A549 (cell line): Measurements from ENCODE around the gene CAND2.

Experiments used
- CHD2 ChIP-seq: fragments of 150-350 bp; IDR thresholded peaks from 2 replicates; pipeline ENCODE4 v1.6.1; 2014; ENCODE audit warnings: low read length; ENCODE audit not compliant: partially characterized antibody
- CTCF ChIP-seq: fragments of >200 bp; sonication (Bioruptor Twin); formaldehyde crosslinking; IDR thresholded peaks from 3 replicates; pipeline ENCODE4 v1.5.1; 2016
- EP300 ChIP-seq, 2 experiments: fragments of >200 bp; sonication (Bioruptor Twin); formaldehyde crosslinking; IDR thresholded peaks; 2 replicates in 1 of 2; 3 replicates in 1 of 2; pipeline ENCODE4 v1.6.1; 2016 to 2017
- ESRRA ChIP-seq: fragments of 150-350 bp; IDR thresholded peaks from 2 replicates; pipeline ENCODE4 v1.6.1; 2014; ENCODE audit warnings: mild to moderate bottlenecking, low read length, borderline replicate concordance
- HOXA7 ChIP-seq: fragments of 250-450 bp; sonication (Bioruptor Pico); IDR thresholded peaks from 2 replicates; pipeline ENCODE4 v1.5.0; 2020; ENCODE audit warnings: mild to moderate bottlenecking, moderate library complexity
- HOXB13 ChIP-seq: fragments of 250-450 bp; sonication (Bioruptor Pico); IDR thresholded peaks from 2 replicates; pipeline ENCODE4 v1.5.0; 2020; ENCODE audit warnings: low read depth, mild to moderate bottlenecking, moderate library complexity
- KDM1A ChIP-seq: fragments of 200-600 bp; sonication (generic); IDR thresholded peaks from 2 replicates; pipeline ENCODE4 v1.6.1; 2016; ENCODE audit warnings: low read depth, mild to moderate bottlenecking
- MAFK ChIP-seq: fragments of 450-650 bp; IDR thresholded peaks from 2 replicates; pipeline ENCODE4 v1.6.1; 2014; ENCODE audit not compliant: partially characterized antibody
- NFE2L2 ChIP-seq: fragments of 150-350 bp; conservative IDR thresholded peaks from 2 replicates; pipeline ENCODE4 v1.6.1; 2014; ENCODE audit warnings: low read length
- POLR2A ChIP-seq: IDR thresholded peaks from 2 replicates; pipeline ENCODE4 v1.6.1; 2012; ENCODE audit warnings: mild to moderate bottlenecking, low read length
- RFX5 ChIP-seq: fragments of 450-650 bp; IDR thresholded peaks from 2 replicates; pipeline ENCODE4 v1.7.1; 2014; ENCODE audit warnings: antibody characterized with exemption, mild to moderate bottlenecking, moderate library complexity
- TF ChIP-seq, protein P1 (sequence below): fragments of 450-650 bp; IDR thresholded peaks from 2 replicates; pipeline ENCODE4 v1.6.1; 2014; ENCODE audit warnings: antibody characterized with exemption
- TF ChIP-seq, protein P2 (sequence below): IDR thresholded peaks from 2 replicates; pipeline ENCODE4 v1.6.1; 2012
- TF ChIP-seq, protein P3 (sequence below): fragments of 200-600 bp; sonication (generic); IDR thresholded peaks from 2 replicates; pipeline ENCODE4 v1.6.1; 2016; ENCODE audit warnings: antibody characterized with exemption, mild to moderate bottlenecking, moderate library complexity

GRCh38 chr3:12829404-12829803, 32.9 kb downstream of the CAND2 start:
- TF ChIP-seq, protein P1, sequence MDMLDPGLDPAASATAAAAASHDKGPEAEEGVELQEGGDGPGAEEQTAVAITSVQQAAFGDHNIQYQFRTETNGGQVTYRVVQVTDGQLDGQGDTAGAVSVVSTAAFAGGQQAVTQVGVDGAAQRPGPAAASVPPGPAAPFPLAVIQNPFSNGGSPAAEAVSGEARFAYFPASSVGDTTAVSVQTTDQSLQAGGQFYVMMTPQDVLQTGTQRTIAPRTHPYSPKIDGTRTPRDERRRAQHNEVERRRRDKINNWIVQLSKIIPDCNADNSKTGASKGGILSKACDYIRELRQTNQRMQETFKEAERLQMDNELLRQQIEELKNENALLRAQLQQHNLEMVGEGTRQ = no peak
- TF ChIP-seq CTCF (no peak), POLR2A (no peak), NFE2L2 (no peak), EP300 (IDR thresholded peaks at IDR 0.05) (no peak), KDM1A (no peak), RFX5 (no peak), HOXB13 (CRISPR knock-in tag) (no peak), MAFK (no peak), ESRRA (no peak), HOXA7 (CRISPR knock-in tag) (no peak), CHD2 (no peak)
- TF ChIP-seq, protein P2, sequence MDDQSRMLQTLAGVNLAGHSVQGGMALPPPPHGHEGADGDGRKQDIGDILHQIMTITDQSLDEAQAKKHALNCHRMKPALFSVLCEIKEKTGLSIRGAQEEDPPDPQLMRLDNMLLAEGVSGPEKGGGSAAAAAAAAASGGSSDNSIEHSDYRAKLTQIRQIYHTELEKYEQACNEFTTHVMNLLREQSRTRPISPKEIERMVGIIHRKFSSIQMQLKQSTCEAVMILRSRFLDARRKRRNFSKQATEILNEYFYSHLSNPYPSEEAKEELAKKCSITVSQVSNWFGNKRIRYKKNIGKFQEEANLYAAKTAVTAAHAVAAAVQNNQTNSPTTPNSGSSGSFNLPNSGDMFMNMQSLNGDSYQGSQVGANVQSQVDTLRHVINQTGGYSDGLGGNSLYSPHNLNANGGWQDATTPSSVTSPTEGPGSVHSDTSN = no peak
- TF ChIP-seq, protein P3, sequence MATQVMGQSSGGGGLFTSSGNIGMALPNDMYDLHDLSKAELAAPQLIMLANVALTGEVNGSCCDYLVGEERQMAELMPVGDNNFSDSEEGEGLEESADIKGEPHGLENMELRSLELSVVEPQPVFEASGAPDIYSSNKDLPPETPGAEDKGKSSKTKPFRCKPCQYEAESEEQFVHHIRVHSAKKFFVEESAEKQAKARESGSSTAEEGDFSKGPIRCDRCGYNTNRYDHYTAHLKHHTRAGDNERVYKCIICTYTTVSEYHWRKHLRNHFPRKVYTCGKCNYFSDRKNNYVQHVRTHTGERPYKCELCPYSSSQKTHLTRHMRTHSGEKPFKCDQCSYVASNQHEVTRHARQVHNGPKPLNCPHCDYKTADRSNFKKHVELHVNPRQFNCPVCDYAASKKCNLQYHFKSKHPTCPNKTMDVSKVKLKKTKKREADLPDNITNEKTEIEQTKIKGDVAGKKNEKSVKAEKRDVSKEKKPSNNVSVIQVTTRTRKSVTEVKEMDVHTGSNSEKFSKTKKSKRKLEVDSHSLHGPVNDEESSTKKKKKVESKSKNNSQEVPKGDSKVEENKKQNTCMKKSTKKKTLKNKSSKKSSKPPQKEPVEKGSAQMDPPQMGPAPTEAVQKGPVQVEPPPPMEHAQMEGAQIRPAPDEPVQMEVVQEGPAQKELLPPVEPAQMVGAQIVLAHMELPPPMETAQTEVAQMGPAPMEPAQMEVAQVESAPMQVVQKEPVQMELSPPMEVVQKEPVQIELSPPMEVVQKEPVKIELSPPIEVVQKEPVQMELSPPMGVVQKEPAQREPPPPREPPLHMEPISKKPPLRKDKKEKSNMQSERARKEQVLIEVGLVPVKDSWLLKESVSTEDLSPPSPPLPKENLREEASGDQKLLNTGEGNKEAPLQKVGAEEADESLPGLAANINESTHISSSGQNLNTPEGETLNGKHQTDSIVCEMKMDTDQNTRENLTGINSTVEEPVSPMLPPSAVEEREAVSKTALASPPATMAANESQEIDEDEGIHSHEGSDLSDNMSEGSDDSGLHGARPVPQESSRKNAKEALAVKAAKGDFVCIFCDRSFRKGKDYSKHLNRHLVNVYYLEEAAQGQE = no peak
